Spleen (tissue), 7 donors: ENCODE measurements around the gene PLD5.

Experiments
- CTCF ChIP-seq, 11 experiments: fragments of 200-600 bp in 7 of 11; fragments of 450-650 bp in 4 of 11; sonication (generic) in 4 of 11; IDR thresholded peaks in 8 of 11; conservative IDR thresholded peaks in 3 of 11; 1 replicate in 7 of 11; 2 replicates in 4 of 11; pipeline versions ENCODE4 v1.4.0 to v1.8.0; 2016 to 2021; ENCODE audit warnings: antibody characterized with exemption in 11 of 11, inconsistent platforms in 4 of 11, mild to moderate bottlenecking in 1 of 11
- POLR2A ChIP-seq, 3 donors: fragments of 450-650 bp; IDR thresholded peaks; one replicate each; pipeline ENCODE4 v1.5.1; 2017; ENCODE audit warnings: antibody characterized with exemption in 3 of 3, mild to moderate bottlenecking in 1 of 3
- donor health status: DM: no; HTN: no; CAD: no; lungs with moderate emphysema.
- donor health status: DM: no; HTN: no; CAD: no.
- donor health status: DM: no; HTN: no; CAD: no.

- no peak for TF ChIP-seq CTCF (IDR thresholded peaks at IDR 0.05 in 8 of 11, conservative IDR thresholded peaks at IDR 0.05 in 3 of 11)
- no peak for TF ChIP-seq POLR2A (IDR thresholded peaks at IDR 0.05)
Observed at GRCh38 chr1:242435200-242435599, 89.3 kb downstream of the PLD5 start.
